Nephron progenitor cell (in vitro differentiated cells): ENCODE results near the gene ZSWIM4.

Source experiments
- DNase-seq: peaks from one replicate; pipeline ENCODE4 v3.0.0; 2021
- H3K27ac Mint-ChIP-seq: 2 replicates; pipeline ENCODE4 v1.8.0; 2021; ENCODE audit warnings: mild to moderate bottlenecking, moderate library complexity, mixed read lengths
- H3K27me3 Mint-ChIP-seq: 2 replicates; pipeline ENCODE4 v1.8.0; 2021; ENCODE audit warnings: mild to moderate bottlenecking, low read depth, mixed read lengths; ENCODE audit not compliant: poor library complexity
- H3K36me3 Mint-ChIP-seq: 2 replicates; pipeline ENCODE4 v1.8.0; 2021; ENCODE audit warnings: low read depth, mixed read lengths
- H3K4me1 Mint-ChIP-seq: 2 replicates; pipeline ENCODE4 v1.8.0; 2021; ENCODE audit warnings: mixed read lengths
- H3K4me3 Mint-ChIP-seq: 2 replicates; pipeline ENCODE4 v1.8.0; 2021; ENCODE audit warnings: mild to moderate bottlenecking, moderate library complexity, mixed read lengths
- H3K9me3 Mint-ChIP-seq: 2 replicates; pipeline ENCODE4 v1.8.0; 2021; ENCODE audit warnings: mild to moderate bottlenecking, moderate library complexity, mixed read lengths
- CTCF ChIP-seq: fragments of 200-600 bp; sonication (generic); IDR thresholded peaks from 2 replicates; pipeline ENCODE4 v1.5.0; 2021; ENCODE audit warnings: antibody characterized with exemption

The ZSWIM4 gene

GRCh38 chr19:13825489-13826441, 30.5 kb downstream of the ZSWIM4 start:
- Mint-ChIP-seq H3K27ac (peak overlapping the region; percentile 97), H3K36me3 (peaks cover 67% of the 10 kb centered on the region), H3K9me3 (no peaks in the 10 kb centered on the region), H3K27me3 (peaks cover 4% of the 10 kb centered on the region), H3K4me1 (peaks cover 26% of the 10 kb centered on the region), H3K4me3 (no peak overlapping the region)
- TF ChIP-seq CTCF, result no peak
- DNase-seq, result peak; percentile 79

- peaks cover 26% of the 10 kb centered on the region for H3K4me1 Mint-ChIP-seq
- no peak for DNase-seq
- no peak for TF ChIP-seq CTCF
- H3K4me3 Mint-ChIP-seq, result no peak overlapping the region
- no peak overlapping the region for H3K27ac Mint-ChIP-seq
- no peaks in the 10 kb centered on the region for H3K9me3 Mint-ChIP-seq
- H3K36me3 Mint-ChIP-seq, result peaks cover 68% of the 10 kb centered on the region
- H3K27me3 Mint-ChIP-seq, result peaks cover 4% of the 10 kb centered on the region
These were observed 31.5 kb downstream of the ZSWIM4 start for GRCh38 chr19:13826652-13827235.

GRCh38 chr19:13827656-13828055, 32.4 kb downstream of the ZSWIM4 start:
- Mint-ChIP-seq H3K4me3 (no peak overlapping the region), H3K4me1 (peaks cover 26% of the 10 kb centered on the region), H3K27ac (peak overlapping the region; percentile 7), H3K36me3 (peaks cover 62% of the 10 kb centered on the region), H3K9me3 (no peaks in the 10 kb centered on the region), H3K27me3 (peaks cover 4% of the 10 kb centered on the region)
- no peak for TF ChIP-seq CTCF
- DNase-seq, result no peak

- Mint-ChIP-seq H3K9me3 (no peaks in the 10 kb centered on the region), H3K27ac (no peak overlapping the region), H3K4me3 (no peak overlapping the region), H3K27me3 (peaks cover 8% of the 10 kb centered on the region), H3K4me1 (peaks cover 32% of the 10 kb centered on the region), H3K36me3 (peaks cover 48% of the 10 kb centered on the region)
- TF ChIP-seq CTCF, result no peak
- DNase-seq, result no peak
These were observed 35.0 kb downstream of the ZSWIM4 start for GRCh38 chr19:13830114-13830740.

GRCh38 chr19:13830741-13831536, 35.7 kb downstream of the ZSWIM4 start:
- Mint-ChIP-seq H3K4me3 (no peak overlapping the region), H3K36me3 (peaks cover 43% of the 10 kb centered on the region), H3K27ac (no peak overlapping the region), H3K27me3 (peaks cover 6% of the 10 kb centered on the region), H3K9me3 (no peaks in the 10 kb centered on the region), H3K4me1 (peaks cover 28% of the 10 kb centered on the region)
- DNase-seq, result no peak
- TF ChIP-seq CTCF, result no peak
